Suppressor macrophage treated with lipopolysaccharide for 4 hours (primary cell): ENCODE measurements around the gene MEGF8.

Experiments
- DNase-seq: peaks from one replicate; pipeline ENCODE4 v3.0.0-alpha.2; 2020

MEGF8 gene

DNA sequence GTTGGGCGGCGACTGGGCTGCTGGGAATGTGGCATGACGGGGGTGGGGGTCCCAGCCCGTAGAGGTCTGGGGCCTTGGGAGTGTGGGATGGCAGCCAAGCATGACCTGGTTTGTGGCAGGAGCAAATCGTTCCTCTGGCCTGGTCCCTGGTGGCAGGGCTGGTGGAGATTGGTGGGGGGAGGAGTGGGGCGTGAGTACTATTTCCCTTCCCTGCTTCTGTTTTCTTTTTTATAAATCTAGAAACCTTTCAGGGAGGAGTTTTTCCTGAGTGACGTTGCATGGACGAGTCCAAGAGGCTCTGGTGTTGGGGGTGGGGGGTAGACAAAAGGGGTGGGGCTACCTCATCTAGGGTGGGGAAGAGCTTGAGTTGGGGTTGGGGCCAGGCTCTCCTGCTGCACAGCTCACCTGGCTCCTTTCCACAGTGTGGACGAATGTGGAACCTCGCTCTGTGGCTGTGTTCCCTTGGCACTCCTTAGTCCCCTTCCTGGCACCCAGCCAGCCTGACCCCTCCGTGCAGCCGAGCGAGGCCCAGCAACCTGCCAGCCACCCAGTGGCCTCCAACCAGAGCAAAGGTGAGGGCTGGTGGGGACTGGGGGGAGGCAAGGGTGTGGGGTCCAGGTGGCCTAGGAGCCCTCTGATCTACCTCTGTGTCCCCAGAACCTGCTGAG lies 39.0 kb upstream of the MEGF8 start:
- peak; percentile 50 for DNase-seq

- no peak for DNase-seq
Measured at GRCh38 chr19:42287017-42287826, 38.2 kb upstream of the MEGF8 start.

DNA sequence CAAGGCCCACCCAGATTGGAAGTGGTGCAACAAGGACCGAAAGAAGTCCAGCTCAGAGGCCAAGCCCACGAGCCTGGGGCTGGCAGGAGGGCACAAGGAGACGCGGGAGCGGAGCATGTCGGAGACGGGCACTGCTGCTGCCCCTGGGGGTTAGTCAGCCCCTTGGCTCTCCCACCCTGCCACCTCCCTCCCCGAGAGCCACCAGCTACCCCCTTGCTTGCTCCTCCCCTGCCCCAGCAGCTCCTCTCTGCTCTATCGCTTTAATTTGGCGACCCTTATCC lies 37.7 kb upstream of the MEGF8 start:
- DNase-seq = no peak

DNA sequence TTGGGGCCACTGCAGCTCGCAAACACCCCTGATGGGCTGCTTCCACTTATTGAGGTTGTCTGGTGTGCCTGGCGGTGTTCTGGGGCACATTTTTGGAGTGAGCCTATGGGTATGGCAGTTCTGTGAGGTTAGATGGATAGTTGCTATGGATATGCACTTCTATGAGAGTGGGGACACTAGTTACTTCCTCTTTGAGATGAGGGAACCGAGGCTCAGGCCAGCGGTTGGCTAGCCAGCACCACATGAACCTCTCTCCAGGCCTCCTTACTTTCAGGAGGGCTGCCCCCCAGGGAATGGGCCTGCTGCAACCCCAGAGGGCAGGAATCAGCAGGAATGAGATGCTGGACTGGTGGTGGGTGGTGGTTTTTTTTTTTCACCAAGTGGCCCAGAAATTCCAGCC lies 37.0 kb upstream of the MEGF8 start:
- DNase-seq = no peak

DNA sequence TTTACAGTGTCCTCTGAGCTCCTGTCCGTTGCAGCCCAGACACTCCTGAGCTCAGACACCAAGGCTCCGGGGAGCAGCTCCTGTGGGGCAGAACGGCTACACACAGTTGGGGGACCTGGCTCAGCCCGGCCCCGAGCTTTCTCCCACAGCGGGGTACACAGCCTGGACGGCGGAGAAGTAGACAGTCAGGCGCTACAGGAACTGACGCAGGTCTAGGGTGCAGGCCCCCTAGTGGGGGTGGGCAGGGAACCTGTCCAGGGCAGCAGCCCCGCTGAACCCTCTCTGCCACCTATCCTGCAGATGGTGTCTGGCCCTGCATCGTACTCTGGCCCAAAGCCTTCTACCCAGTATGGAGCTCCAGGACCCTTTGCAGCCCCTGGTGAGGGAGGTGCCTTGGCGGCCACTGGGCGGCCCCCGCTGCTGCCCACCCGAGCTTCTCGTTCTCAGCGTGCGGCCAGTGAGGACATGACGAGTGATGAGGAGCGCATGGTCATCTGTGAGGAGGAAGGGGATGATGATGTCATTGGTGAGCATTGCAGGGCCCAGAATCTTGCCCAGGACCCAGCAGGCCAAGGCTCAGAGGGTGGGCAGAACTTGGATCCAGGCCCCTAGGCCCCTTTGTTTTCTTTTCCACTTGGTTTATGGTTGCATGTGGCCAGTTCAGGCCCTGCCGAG lies 36.4 kb upstream of the MEGF8 start:
- DNase-seq = no peak

DNA sequence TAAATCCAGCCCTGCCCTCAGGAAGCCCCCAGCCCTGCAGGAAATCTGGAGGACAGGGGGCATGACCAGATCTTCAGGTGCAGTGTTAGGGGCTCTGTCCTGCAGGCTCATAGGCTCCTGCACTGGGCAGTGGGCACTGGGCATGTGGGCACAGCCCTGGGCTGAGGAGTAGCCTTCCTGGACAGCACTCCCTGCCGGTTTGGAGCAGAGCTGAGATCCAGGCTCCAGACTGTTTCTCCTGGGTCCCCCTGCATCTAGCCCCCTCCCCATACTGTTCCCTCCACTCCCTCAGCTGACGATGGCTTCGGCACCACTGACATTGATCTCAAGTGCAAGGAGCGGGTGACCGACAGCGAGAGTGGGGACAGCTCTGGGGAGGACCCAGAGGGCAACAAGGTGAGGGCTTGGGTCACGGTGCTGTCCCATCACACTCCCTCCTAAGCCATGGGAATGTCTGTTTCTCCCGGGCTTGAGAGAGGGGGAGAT lies 35.8 kb upstream of the MEGF8 start:
- DNase-seq = no peak

DNA sequence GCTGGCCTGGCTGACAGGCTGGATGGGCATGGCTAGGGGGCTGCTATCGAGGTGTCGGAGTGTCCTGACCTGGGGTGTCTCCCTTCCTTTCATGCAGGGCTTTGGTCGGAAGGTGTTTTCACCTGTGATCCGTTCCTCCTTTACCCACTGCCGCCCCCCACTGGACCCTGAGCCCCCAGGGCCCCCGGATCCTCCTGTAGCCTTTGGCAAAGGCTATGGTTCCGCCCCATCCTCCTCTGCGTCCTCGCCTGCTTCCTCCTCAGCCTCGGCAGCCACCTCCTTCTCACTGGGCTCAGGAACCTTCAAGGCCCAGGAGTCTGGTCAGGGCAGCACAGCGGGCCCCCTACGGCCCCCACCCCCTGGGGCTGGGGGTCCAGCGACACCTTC lies 35.3 kb upstream of the MEGF8 start:
- DNase-seq = no peak

DNA sequence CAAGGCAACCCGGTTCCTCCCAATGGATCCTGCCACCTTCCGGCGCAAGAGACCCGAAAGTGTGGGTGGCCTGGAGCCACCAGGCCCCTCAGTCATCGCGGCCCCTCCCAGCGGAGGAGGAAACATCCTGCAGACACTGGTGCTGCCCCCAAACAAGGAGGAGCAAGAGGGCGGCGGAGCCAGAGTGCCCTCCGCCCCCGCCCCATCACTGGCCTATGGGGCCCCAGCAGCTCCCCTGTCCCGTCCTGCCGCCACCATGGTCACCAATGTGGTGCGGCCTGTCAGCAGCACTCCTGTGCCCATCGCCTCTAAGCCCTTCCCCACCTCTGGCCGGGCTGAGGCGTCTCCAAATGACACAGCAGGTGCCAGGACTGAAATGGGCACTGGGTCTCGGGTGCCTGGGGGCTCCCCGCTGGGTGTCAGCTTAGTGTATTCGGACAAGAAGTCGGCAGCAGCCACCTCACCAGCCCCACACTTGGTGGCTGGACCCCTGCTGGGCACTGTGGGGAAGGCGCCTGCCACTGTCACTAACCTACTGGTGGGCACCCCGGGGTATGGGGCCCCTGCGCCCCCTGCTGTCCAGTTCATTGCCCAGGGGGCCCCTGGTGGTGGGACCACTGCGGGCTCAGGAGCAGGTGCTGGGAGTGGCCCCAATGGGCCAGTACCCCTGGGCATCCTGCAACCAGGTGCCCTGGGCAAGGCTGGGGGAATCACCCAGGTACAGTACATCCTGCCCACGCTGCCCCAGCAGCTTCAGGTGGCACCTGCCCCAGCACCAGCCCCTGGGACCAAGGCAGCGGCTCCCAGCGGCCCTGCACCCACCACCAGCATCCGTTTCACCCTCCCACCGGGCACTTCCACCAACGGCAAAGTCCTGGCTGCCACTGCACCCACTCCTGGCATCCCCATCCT lies 34.7 kb upstream of the MEGF8 start:
- DNase-seq = peak; percentile 37

DNA sequence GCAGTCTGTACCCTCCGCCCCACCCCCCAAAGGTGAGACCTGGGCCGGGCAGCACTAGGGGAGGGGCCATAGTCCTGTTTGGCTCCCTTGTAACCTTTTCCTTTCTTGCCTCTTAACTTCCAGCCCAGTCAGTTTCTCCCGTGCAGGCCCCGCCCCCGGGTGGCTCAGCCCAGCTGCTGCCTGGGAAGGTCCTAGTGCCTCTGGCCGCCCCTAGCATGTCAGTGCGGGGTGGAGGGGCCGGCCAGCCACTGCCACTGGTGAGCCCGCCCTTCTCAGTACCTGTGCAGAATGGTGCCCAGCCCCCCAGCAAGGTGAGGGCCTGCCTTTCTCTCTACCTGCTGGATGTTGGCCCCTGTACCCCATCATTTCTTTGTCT lies 34.0 kb upstream of the MEGF8 start:
- DNase-seq = no peak

GRCh38 chr19:42292042-42292960 lies 33.1 kb upstream of the MEGF8 start:
- no peak for DNase-seq

DNA sequence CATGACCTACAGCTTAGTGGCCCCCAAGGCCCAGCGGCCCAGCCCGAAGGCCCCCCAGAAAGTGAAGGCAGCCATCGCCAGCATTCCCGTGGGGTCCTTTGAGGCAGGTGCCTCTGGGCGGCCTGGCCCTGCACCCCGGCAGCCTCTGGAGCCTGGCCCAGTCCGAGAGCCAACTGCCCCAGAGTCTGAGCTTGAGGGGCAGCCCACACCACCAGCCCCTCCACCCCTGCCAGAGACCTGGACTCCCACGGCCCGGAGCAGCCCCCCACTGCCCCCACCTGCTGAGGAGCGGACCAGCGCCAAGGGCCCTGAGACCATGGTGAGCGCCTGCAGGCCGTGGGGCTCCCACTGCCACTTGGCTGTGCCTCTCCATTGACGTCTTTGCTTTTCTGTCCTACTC lies 32.5 kb upstream of the MEGF8 start:
- DNase-seq = no peak

GRCh38 chr19:42293540-42293939 lies 31.9 kb upstream of the MEGF8 start:
- no peak for DNase-seq

GRCh38 chr19:42293948-42294347 lies 31.5 kb upstream of the MEGF8 start:
- no peak for DNase-seq

- no peak for DNase-seq
Measured at GRCh38 chr19:42294471-42295137, 30.8 kb upstream of the MEGF8 start.

DNA sequence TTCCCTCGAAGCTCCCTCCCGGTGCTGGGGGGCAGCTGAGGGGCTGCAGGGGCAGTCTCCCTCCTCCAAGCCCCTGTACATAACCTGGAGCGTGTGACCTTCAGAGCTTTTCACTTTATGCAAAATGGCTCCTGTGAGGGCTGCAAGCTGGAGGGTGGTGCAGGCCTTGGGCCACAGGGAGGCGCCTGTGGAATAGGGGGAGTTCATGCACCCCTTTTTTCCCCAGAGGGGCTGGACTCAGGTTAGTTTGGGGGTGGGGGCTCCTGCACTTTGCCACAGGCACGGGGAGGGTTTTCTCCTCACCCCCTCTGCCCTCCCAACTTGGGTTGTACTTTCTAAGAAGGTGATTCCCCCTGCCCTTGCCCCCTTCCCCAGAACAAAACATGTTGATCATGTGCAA lies 30.1 kb upstream of the MEGF8 start:
- DNase-seq = no peak

DNA sequence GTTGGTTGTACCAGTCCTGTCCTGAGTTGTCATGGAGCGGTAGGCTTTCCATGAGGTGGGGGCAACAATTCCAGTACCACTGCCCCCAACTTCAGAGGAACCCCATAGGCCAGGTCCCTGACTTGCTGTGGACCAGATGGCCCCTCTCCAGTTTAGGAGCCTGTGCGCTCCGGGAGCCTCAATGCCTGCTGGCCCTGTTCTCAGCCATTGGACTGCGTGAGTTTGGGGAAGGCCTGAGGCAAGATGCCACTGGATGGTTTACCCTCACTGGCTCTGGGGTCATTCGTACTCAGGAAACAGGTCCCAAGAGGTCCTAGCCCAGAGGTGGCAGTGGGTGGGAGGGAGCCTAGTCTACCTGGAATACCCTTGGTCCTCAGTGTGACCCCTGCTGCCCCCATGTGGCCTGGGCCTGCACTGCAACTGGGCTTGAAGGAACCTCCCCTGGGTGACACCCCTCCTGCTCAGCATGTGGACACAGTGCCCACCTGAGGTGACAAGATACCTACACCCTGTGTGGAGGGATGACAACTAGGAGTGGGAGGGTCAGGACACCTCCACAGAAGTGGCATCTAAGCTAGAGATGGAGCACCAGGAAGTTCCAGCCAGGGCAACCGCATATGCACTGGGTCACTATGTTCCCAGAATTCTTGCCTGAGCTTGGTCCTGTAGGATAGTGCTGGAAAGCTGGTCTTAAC lies 29.5 kb upstream of the MEGF8 start:
- DNase-seq = peak; percentile 75

GRCh38 chr19:42297039-42297438 lies 28.4 kb upstream of the MEGF8 start:
- no peak for DNase-seq

DNA sequence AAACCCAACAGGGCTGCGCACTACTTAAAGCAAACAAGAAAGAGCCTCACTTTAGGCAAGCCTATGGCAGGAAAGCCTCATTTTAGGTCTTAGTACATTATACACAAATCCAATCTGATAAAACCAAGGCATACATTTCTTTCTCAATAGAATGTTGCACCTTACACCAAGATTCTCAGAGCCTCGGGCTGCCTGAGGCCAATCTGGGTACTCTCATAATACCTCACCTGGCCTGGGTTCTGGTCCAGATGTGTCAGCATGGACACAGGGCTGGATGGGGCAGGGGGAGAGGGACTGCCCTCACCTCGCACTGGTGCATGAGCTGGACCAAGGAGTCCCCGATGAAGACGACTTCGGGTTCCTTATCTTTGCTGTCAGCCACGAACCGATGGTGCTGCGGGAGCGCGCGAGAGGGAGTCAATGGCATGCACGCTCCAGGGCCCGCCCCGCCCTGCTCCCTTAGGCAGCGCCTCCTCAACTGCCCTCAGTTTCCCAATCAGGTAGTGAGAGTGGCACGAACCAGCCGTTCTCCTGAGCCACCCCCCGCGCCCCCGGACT lies 23.7 kb upstream of the MEGF8 start, which contains the start of gene PRR19:
Gene PRR19 (plus strand): TSS at position 487 of the 558 bp plus-strand sequence. CDS start 7,453 bp downstream, outside the sequence.
- no peak for DNase-seq

GRCh38 chr19:42303101-42303464 lies 22.4 kb upstream of the MEGF8 start:
- DNase-seq = no peak

- DNase-seq = no peak
Measured at GRCh38 chr19:42303876-42304275, 21.6 kb upstream of the MEGF8 start.
